Neural crest cell (in vitro differentiated cells): ENCODE data around the gene MLIP. TPM values are rescaled to one million over a fixed set of nuclear protein-coding genes. Genes with fewer than 3 reads are reported as not detected.

Source experiments
- DNase-seq: peaks from one replicate; pipeline ENCODE4 v3.0.0; 2021; ENCODE audit warnings: low read depth, mixed read lengths, low spot score
- H3K27ac Mint-ChIP-seq: one replicate; pipeline ENCODE4 v1.8.0; 2021; ENCODE audit warnings: mild to moderate bottlenecking, mixed read lengths; ENCODE audit not compliant: unreplicated experiment
- H3K27me3 Mint-ChIP-seq: 2 replicates; pipeline ENCODE4 v1.8.0; 2021; ENCODE audit warnings: low read depth, mild to moderate bottlenecking, mixed read lengths
- H3K36me3 Mint-ChIP-seq: 2 replicates; pipeline ENCODE4 v1.8.0; 2021; ENCODE audit warnings: low read depth, mild to moderate bottlenecking, mixed read lengths
- H3K4me1 Mint-ChIP-seq: 2 replicates; pipeline ENCODE4 v1.8.0; 2021; ENCODE audit warnings: mixed read lengths
- H3K4me3 Mint-ChIP-seq: one replicate; pipeline ENCODE4 v1.8.0; 2021; ENCODE audit warnings: mild to moderate bottlenecking, mixed read lengths
- H3K9me3 Mint-ChIP-seq: 2 replicates; pipeline ENCODE4 v1.8.0; 2021; ENCODE audit warnings: mixed read lengths
- total RNA-seq: library from RNA; stranded (reverse); gene quantifications from 2 replicates; pipeline ENCODE4 v1.2.1, GENCODE V29; 2021
- TF ChIP-seq, protein P1 (sequence below): fragments of 200-600 bp; sonication (generic); conservative IDR thresholded peaks from 2 replicates; pipeline ENCODE4 v1.5.0; 2021; ENCODE audit warnings: antibody characterized with exemption, mild to moderate bottlenecking

MLIP gene
- total RNA-seq, 1 donor from 2014 or later, result not detected

- Mint-ChIP-seq H3K36me3 (no peaks in the 10 kb centered on the region), H3K9me3 (peaks cover 2% of the 10 kb centered on the region), H3K4me1 (no peaks in the 10 kb centered on the region), H3K4me3 (no peak overlapping the region), H3K27ac (no peak overlapping the region), H3K27me3 (no peaks in the 10 kb centered on the region)
- TF ChIP-seq, protein P1, sequence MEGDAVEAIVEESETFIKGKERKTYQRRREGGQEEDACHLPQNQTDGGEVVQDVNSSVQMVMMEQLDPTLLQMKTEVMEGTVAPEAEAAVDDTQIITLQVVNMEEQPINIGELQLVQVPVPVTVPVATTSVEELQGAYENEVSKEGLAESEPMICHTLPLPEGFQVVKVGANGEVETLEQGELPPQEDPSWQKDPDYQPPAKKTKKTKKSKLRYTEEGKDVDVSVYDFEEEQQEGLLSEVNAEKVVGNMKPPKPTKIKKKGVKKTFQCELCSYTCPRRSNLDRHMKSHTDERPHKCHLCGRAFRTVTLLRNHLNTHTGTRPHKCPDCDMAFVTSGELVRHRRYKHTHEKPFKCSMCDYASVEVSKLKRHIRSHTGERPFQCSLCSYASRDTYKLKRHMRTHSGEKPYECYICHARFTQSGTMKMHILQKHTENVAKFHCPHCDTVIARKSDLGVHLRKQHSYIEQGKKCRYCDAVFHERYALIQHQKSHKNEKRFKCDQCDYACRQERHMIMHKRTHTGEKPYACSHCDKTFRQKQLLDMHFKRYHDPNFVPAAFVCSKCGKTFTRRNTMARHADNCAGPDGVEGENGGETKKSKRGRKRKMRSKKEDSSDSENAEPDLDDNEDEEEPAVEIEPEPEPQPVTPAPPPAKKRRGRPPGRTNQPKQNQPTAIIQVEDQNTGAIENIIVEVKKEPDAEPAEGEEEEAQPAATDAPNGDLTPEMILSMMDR, result no peak
- no peak for DNase-seq
Observed at GRCh38 chr6:54282186-54282585, 170.9 kb downstream of the MLIP start.

GRCh38 chr6:54284161-54284860 lies 173.1 kb downstream of the MLIP start:
- H3K9me3 Mint-ChIP-seq, result no peaks in the 10 kb centered on the region
- H3K27ac Mint-ChIP-seq, result no peak overlapping the region
- no peak for DNase-seq
- no peaks in the 10 kb centered on the region for H3K36me3 Mint-ChIP-seq
- no peaks in the 10 kb centered on the region for H3K27me3 Mint-ChIP-seq
- no peaks in the 10 kb centered on the region for H3K4me1 Mint-ChIP-seq
- no peak overlapping the region for H3K4me3 Mint-ChIP-seq
- TF ChIP-seq, protein P1, result no peak

GRCh38 chr6:54285595-54285994 lies 174.4 kb downstream of the MLIP start:
- Mint-ChIP-seq H3K4me3 (no peak overlapping the region), H3K36me3 (no peaks in the 10 kb centered on the region), H3K27ac (no peak overlapping the region), H3K9me3 (no peaks in the 10 kb centered on the region), H3K27me3 (no peaks in the 10 kb centered on the region), H3K4me1 (no peaks in the 10 kb centered on the region)
- DNase-seq, result no peak
- TF ChIP-seq, protein P1, result no peak

- no peaks in the 10 kb centered on the region for H3K9me3 Mint-ChIP-seq
- H3K27me3 Mint-ChIP-seq, result no peaks in the 10 kb centered on the region
- no peaks in the 10 kb centered on the region for H3K4me1 Mint-ChIP-seq
- no peak overlapping the region for H3K27ac Mint-ChIP-seq
- H3K4me3 Mint-ChIP-seq, result no peak overlapping the region
- no peak for DNase-seq
- H3K36me3 Mint-ChIP-seq, result no peaks in the 10 kb centered on the region
- TF ChIP-seq, protein P1, result no peak
Observed at GRCh38 chr6:54286141-54286540, 174.9 kb downstream of the MLIP start.

- Mint-ChIP-seq H3K4me1 (no peaks in the 10 kb centered on the region), H3K27ac (no peak overlapping the region), H3K27me3 (no peaks in the 10 kb centered on the region), H3K36me3 (no peaks in the 10 kb centered on the region), H3K4me3 (no peak overlapping the region), H3K9me3 (no peaks in the 10 kb centered on the region)
- TF ChIP-seq, protein P1, result no peak
- DNase-seq, result no peak
Observed at GRCh38 chr6:54288474-54288873, 177.2 kb downstream of the MLIP start.
